IMR-90 (cell line): Measurements from ENCODE around the gene TOMM40. TPM values are rescaled to one million over a fixed set of nuclear protein-coding genes. Genes with fewer than 3 reads are reported as not detected.

Source experiments
- ATAC-seq: fragments of 200-7000 bp; cut with Tn5 transposase; 2 replicates; pipeline ENCODE4 v1.9.1; 2020; ENCODE audit warnings: low read depth, mild to moderate bottlenecking, moderate library complexity
- BruUV-seq: library from RNA; stranded (reverse); fragments of 400-500 nt; replicated peaks from 2 replicates; lab custom pipeline; 2021; lab: Mats Ljungman, UMichigan
- CTCF ChIA-PET: fragments of 300-600 bp; formaldehyde crosslinking; extraction: SDS; loops from one replicate; lab custom pipeline; 2021; ENCODE audit warnings: antibody characterized with exemption; lab: Yijun Ruan, JAX
- POLR2A ChIA-PET: fragments of 300-600 bp; sonication (Branson Sonifier 250); formaldehyde crosslinking; loops from one replicate; lab custom pipeline; 2022; ENCODE audit warnings: antibody characterized with exemption; ENCODE audit not compliant: unreplicated experiment; lab: Charles Lee
- DNase-seq: peaks from one replicate; pipeline ENCODE4 v3.0.0; 2013
- H2AFZ ChIP-seq: replicated peaks from 2 replicates; pipeline ENCODE3; 2013; ENCODE audit warnings: low read length, mild to moderate bottlenecking; ENCODE audit not compliant: poor library complexity
- H2AK5ac ChIP-seq: 2 replicates; pipeline ENCODE4 v1.6.1; 2013; ENCODE audit warnings: low read depth, low read length, inconsistent platforms
- H2AK9ac ChIP-seq: replicated peaks from 2 replicates; pipeline ENCODE3; 2013; ENCODE audit warnings: mild to moderate bottlenecking, low read depth, low read length, moderate library complexity; ENCODE audit not compliant: poor library complexity
- H2BK120ac ChIP-seq: 2 replicates; pipeline ENCODE4 v1.6.1; 2013; ENCODE audit warnings: low read depth, low read length, inconsistent platforms
- H2BK15ac ChIP-seq: 3 replicates; pipeline ENCODE4 v1.6.1; 2013; ENCODE audit warnings: low read depth, low read length, inconsistent platforms
- H2BK20ac ChIP-seq: 2 replicates; pipeline ENCODE4 v1.6.1; 2013; ENCODE audit warnings: low read depth, mild to moderate bottlenecking, inconsistent platforms, low read length, moderate library complexity
- H2BK5ac ChIP-seq: 2 replicates; pipeline ENCODE4 v1.6.1; 2013; ENCODE audit warnings: mild to moderate bottlenecking, low read depth, low read length, inconsistent platforms; ENCODE audit not compliant: poor library complexity, severe bottlenecking
- H3K14ac ChIP-seq: replicated peaks from 2 replicates; pipeline ENCODE4 v1.6.1; 2013; ENCODE audit warnings: low read depth, low read length, inconsistent platforms
- H3K18ac ChIP-seq: 2 replicates; pipeline ENCODE4 v1.6.1; 2013; ENCODE audit warnings: low read depth, low read length, control low read depth
- H3K23ac ChIP-seq: 2 replicates; pipeline ENCODE4 v1.6.1; 2013; ENCODE audit warnings: low read depth, low read length, inconsistent platforms
- H3K27ac ChIP-seq: 2 replicates; pipeline ENCODE4 v1.5.1; 2013; ENCODE audit warnings: mild to moderate bottlenecking, control low read depth, low read length; ENCODE audit not compliant: insufficient read depth
- H3K27me3 ChIP-seq: 2 replicates; pipeline ENCODE4 v1.6.1; 2013; ENCODE audit warnings: low read length; ENCODE audit not compliant: control insufficient read depth, insufficient read depth
- H3K36me3 ChIP-seq: 2 replicates; pipeline ENCODE4 v1.6.1; 2013; ENCODE audit warnings: low read length, mixed read lengths; ENCODE audit not compliant: control insufficient read depth, insufficient read depth
- H3K4ac ChIP-seq: 2 replicates; pipeline ENCODE4 v1.6.1; 2013; ENCODE audit warnings: low read depth, low read length, inconsistent platforms
- H3K4me1 ChIP-seq: 2 replicates; pipeline ENCODE4 v1.6.1; 2013; ENCODE audit warnings: low read length, mixed read lengths; ENCODE audit not compliant: control insufficient read depth, insufficient read depth
- H3K4me2 ChIP-seq: 2 replicates; pipeline ENCODE4 v1.6.1; 2013; ENCODE audit warnings: low read depth, mild to moderate bottlenecking, control low read depth, low read length, moderate library complexity
- H3K4me3 ChIP-seq: 2 replicates; pipeline ENCODE4 v1.5.1; 2013; ENCODE audit warnings: low read depth, mild to moderate bottlenecking, control low read depth, low read length, moderate library complexity; ENCODE audit not compliant: insufficient read depth
- H3K56ac ChIP-seq: 2 replicates; pipeline ENCODE4 v1.6.1; 2013; ENCODE audit warnings: low read length, inconsistent platforms; ENCODE audit not compliant: insufficient read depth; ENCODE audit errors: extremely low read depth
- H3K79me1 ChIP-seq, 2 experiments: 2 replicates each; pipeline ENCODE4 v1.6.1; 2013; ENCODE audit warnings: low read length in 2 of 2, inconsistent platforms in 1 of 2, low read depth in 1 of 2
- H3K9ac ChIP-seq: 2 replicates; pipeline ENCODE4 v1.6.1; 2013; ENCODE audit warnings: low read depth, low read length, control low read depth
- H3K9me1 ChIP-seq: 2 replicates; pipeline ENCODE4 v1.6.1; 2013; ENCODE audit warnings: low read length, inconsistent platforms; ENCODE audit not compliant: insufficient read depth
- H3K9me3 ChIP-seq: 2 replicates; pipeline ENCODE4 v1.6.1; 2013; ENCODE audit warnings: low read length; ENCODE audit not compliant: control insufficient read depth, insufficient read depth
- H4K20me1 ChIP-seq: 2 replicates; pipeline ENCODE4 v1.6.1; 2013; ENCODE audit warnings: low read length, inconsistent platforms; ENCODE audit not compliant: insufficient read depth
- H4K5ac ChIP-seq: 2 replicates; pipeline ENCODE4 v1.6.1; 2013; ENCODE audit warnings: mild to moderate bottlenecking, low read depth, low read length, control low read depth
- H4K8ac ChIP-seq, 2 experiments: 2 replicates each; pipeline ENCODE4 v1.6.1; 2013; ENCODE audit warnings: low read depth in 2 of 2, low read length in 2 of 2, control low read depth in 1 of 2, inconsistent platforms in 1 of 2
- H4K91ac ChIP-seq: 2 replicates; pipeline ENCODE4 v1.6.1; 2013; ENCODE audit warnings: low read depth, low read length, inconsistent platforms; ENCODE audit not compliant: insufficient read depth
- CHD1 ChIP-seq: IDR thresholded peaks from 2 replicates; pipeline ENCODE4 v1.6.1; 2012; ENCODE audit warnings: low read depth, low read length, improper control_type of control experiment
- FOS ChIP-seq: fragments of 150-350 bp; IDR thresholded peaks from 2 replicates; pipeline ENCODE4 v1.6.1; 2016; ENCODE audit warnings: low read depth, low read length
- MAFK ChIP-seq: IDR thresholded peaks from 2 replicates; pipeline ENCODE4 v1.6.1; 2012; ENCODE audit warnings: low read depth, low read length, improper control_type of control experiment
- MXI1 ChIP-seq: IDR thresholded peaks from 2 replicates; pipeline ENCODE4 v1.6.1; 2012; ENCODE audit warnings: low read depth, mild to moderate bottlenecking, low read length, moderate library complexity, borderline replicate concordance
- SMC3 ChIP-seq: fragments of 150-350 bp; IDR thresholded peaks from 2 replicates; pipeline ENCODE4 v1.6.1; 2016; ENCODE audit warnings: low read depth, mild to moderate bottlenecking, antibody characterized with exemption, low read length, moderate library complexity
- WGBS, 2 experiments: methylation state at CpG; one replicate each; pipeline versions ENCODE4 v1.1.5 to v1.1.7; 2013; ENCODE audit warnings: missing lambda C conversion rate in 2 of 2; ENCODE audit not compliant: insufficient read length in 1 of 2; ENCODE audit errors: extremely low coverage in 2 of 2; 5-methylcytosine and 5-hydroxymethylcytosine counted together
- dilution Hi-C: fragments of 300-500 bp; cut with HindIII; formaldehyde crosslinking; loops from one replicate; pipeline ENCODE4 v1.14.3; 2018; ENCODE audit warnings: low sequenced_read_pairs; ENCODE audit not compliant: unreplicated experiment
- in situ Hi-C: fragments of 300-500 bp; cut with MboI; formaldehyde crosslinking; loops from 3 replicates; pipeline ENCODE4 v1.14.3; 2019; ENCODE audit warnings: low sequenced_read_pairs, inconsistent platforms, mixed read lengths
- intact Hi-C: fragments of 100-400 bp; cut with micrococcal nuclease; formaldehyde crosslinking; loops from 2 replicates; pipeline ENCODE4 v1.10.0; 2022
- polyA plus RNA-seq, 3 experiments: library from polyadenylated mRNA; depleted of rRNA; stranded (reverse); fragments of >200 nt; gene quantifications; 2 replicates each; pipeline ENCODE4 v1.2.3, GENCODE V29; 2012; ENCODE audit warnings: low replicate concordance in 1 of 3
- total RNA-seq: library from RNA; depleted of rRNA; stranded (reverse); fragments of >200 nt; gene quantifications from 2 replicates; pipeline ENCODE4 v1.2.3, GENCODE V29; 2012

Gene TOMM40
- total and polyA plus RNA-seq, 2 of the 4 experiments (the other 2 are of a cell fraction): 54.8 to 62.6 TPM

GRCh38 chr19:44894052-44894400 is 3.0 kb downstream of the TOMM40 start:
- H3K27me3 ChIP-seq: no peaks in the 10 kb centered on the region
- H2AFZ ChIP-seq: no peak overlapping the region
- peaks cover 7% of the 10 kb centered on the region for H3K9me1 ChIP-seq
- ChIA-PET POLR2A (no interaction called here), CTCF (no interaction called here)
- H3K23ac ChIP-seq: no peak overlapping the region
- H2AK5ac ChIP-seq: no peak overlapping the region
- intact Hi-C loops: no loop called here
- no peak overlapping the region for H3K56ac ChIP-seq
- H3K4me3 ChIP-seq: no peak overlapping the region
- dilution Hi-C loops: no loop called here
- no peak overlapping the region for H4K91ac ChIP-seq
- ATAC-seq (no peak), DNase-seq (no peak)
- H2BK120ac ChIP-seq: no peak overlapping the region
- peaks cover 4% of the 10 kb centered on the region for H3K4me1 ChIP-seq
- no peak overlapping the region for H3K14ac ChIP-seq
- no peak overlapping the region for H2BK20ac ChIP-seq
- in situ Hi-C loops: no loop called here
- no peak overlapping the region for H3K27ac ChIP-seq
- H3K36me3 ChIP-seq: peaks cover 41% of the 10 kb centered on the region
- no peak overlapping the region for H4K8ac ChIP-seq
- no peak for TF ChIP-seq MXI1
- TF ChIP-seq CHD1: no peak
- TF ChIP-seq FOS: no peak
- no peak for TF ChIP-seq SMC3
- TF ChIP-seq MAFK: no peak
- no peak overlapping the region for H2BK5ac ChIP-seq
- no peak overlapping the region for H3K4ac ChIP-seq
- H2AK9ac ChIP-seq: no peak overlapping the region
- no peak overlapping the region for H3K9ac ChIP-seq
- no peak overlapping the region for H3K18ac ChIP-seq
- no TSS peak for BruUV-seq
- H4K20me1 ChIP-seq: peaks cover 10% of the 10 kb centered on the region
- H3K9me3 ChIP-seq: no peaks in the 10 kb centered on the region
- H3K79me1 ChIP-seq: peaks cover 20 to 43% of the 10 kb centered on the region in 2 experiments
- H2BK15ac ChIP-seq: no peak overlapping the region
- no peak overlapping the region for H3K4me2 ChIP-seq
- WGBS, 2 experiments: no CpG with 5 or more reads among the region's 6 CpGs
- no peak overlapping the region for H4K5ac ChIP-seq
